ENCODE results near the gene ZNF442. TPM values are rescaled to one million over a fixed set of nuclear protein-coding genes. Genes with fewer than 3 reads are reported as not detected.

ZNF442 gene
- total RNA-seq, 1 experiment from 2014 or later, result not detected

GRCh38 chr19:12333162-12334159, 32.0 kb downstream of the ZNF442 start, which contains the start of gene ZNF563 (continued):
- no peak for TF ChIP-seq REST (IDR thresholded peaks at IDR 0.05; ENCODE audit: low read depth)
- TF ChIP-seq EZH2 (IDR thresholded peaks at IDR 0.05), result no peak
- TF ChIP-seq YY1 (IDR thresholded peaks at IDR 0.05; ENCODE audit: extremely low read depth, insufficient replicate concordance, low read depth, low read length), result no peak
- no peak for TF ChIP-seq EGR1 (IDR thresholded peaks at IDR 0.05; ENCODE audit: low read depth)
- no peak for TF ChIP-seq ATF3 (IDR thresholded peaks at IDR 0.05)
- no peak for TF ChIP-seq POLR2A (IDR thresholded peaks at IDR 0.05; ENCODE audit: borderline replicate concordance, extremely low read depth, insufficient read depth, insufficient read length)
- no peak for TF ChIP-seq CEBPB (IDR thresholded peaks at IDR 0.05; ENCODE audit: low read depth)
- no peak for TF ChIP-seq POLR2AphosphoS5 (IDR thresholded peaks at IDR 0.05; ENCODE audit: low read depth, low read length)
- no peak for TF ChIP-seq SRF (IDR thresholded peaks at IDR 0.05; ENCODE audit: low read depth)

All from HCT116 (cell line).